ENCODE results near the gene ENG.

DNA sequence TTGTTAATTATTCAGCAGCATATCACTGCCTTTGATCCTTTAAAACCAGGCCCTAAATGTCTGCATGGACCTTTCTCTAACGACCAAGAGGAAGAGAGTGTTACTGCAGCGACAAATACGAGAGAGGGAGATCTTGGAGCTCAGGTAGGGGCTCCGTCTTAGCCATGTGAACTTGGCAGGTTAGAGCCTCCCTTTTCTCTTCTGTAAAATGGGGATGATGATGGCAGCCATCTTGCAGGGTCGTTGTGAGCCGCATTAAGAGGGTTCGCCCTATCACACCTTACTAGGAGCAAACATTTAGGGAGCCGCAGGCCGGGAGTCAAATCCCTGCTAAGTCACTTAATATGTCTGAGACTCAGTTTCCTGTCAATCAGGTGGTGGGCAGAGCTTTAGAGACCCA is 1.6 kb downstream of the ENG start:
- TF ChIP-seq, protein P1, sequence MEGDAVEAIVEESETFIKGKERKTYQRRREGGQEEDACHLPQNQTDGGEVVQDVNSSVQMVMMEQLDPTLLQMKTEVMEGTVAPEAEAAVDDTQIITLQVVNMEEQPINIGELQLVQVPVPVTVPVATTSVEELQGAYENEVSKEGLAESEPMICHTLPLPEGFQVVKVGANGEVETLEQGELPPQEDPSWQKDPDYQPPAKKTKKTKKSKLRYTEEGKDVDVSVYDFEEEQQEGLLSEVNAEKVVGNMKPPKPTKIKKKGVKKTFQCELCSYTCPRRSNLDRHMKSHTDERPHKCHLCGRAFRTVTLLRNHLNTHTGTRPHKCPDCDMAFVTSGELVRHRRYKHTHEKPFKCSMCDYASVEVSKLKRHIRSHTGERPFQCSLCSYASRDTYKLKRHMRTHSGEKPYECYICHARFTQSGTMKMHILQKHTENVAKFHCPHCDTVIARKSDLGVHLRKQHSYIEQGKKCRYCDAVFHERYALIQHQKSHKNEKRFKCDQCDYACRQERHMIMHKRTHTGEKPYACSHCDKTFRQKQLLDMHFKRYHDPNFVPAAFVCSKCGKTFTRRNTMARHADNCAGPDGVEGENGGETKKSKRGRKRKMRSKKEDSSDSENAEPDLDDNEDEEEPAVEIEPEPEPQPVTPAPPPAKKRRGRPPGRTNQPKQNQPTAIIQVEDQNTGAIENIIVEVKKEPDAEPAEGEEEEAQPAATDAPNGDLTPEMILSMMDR (IDR thresholded peaks at IDR 0.05) = no peak
- no peak for TF ChIP-seq SIN3A (IDR thresholded peaks at IDR 0.05; ENCODE audit: borderline replicate concordance, insufficient read depth, low read depth, low read length)
